GM21619 (cell line): ENCODE data around the gene ZDHHC12.
"Not testable (repeated sequence)": the region's sequence is repeated elsewhere in the genome, so short reads cannot be mapped to it uniquely, and the experiment has no call there.

ENCODE experiments used
- ATAC-seq: cut with Tn5 transposase; IDR thresholded peaks from one replicate; pipeline ENCODE4 v1.9.1; 2021; ENCODE audit not compliant: unreplicated experiment

The ZDHHC12 gene

DNA sequence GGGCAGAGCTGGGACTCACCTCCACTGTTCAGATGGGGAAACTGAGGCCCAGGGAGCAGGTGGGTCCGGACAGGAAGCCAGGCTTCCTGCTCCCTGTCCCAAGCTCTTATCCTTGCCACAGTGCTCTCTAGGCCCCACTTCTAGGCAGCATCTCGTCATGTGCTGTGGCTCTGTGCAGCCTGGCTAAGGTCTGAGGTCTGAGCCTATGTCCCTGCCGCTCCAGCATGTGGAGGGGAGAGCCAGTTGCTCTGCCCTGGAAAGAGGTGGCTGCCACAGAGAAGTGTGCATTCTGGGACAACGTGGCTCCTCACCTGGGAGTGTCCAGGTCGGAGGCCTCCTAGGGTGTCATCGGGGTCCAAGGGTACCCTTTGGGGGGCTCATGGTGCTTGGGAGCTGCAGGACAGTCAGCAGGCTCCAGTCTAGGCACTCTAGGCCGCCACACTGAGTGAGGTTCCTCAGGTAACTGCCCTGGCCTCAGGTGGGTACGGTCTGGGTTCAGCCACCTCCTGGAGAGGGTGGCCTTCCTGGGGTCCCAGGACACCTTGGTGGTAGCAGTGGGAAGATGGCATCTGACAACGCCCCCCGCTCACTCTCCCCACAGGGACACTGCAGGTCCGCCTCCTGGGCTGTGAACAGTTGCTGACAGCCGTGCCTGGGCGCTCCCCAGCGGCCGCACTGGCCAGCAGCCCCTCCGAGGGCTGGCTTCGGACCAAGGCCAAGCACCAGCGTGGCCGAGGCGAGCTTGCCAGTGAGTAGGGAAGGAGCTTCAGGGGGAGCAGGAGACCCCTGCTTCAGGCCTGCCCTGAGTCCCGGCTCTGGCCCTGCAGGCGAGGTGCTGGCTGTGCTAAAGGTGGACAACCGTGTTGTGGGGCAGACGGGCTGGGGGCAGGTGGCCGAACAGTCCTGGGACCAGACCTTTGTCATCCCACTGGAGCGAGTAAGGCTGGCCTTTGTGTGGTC lies 11.2 kb downstream of the ZDHHC12 start:
- ATAC-seq = no peak

DNA sequence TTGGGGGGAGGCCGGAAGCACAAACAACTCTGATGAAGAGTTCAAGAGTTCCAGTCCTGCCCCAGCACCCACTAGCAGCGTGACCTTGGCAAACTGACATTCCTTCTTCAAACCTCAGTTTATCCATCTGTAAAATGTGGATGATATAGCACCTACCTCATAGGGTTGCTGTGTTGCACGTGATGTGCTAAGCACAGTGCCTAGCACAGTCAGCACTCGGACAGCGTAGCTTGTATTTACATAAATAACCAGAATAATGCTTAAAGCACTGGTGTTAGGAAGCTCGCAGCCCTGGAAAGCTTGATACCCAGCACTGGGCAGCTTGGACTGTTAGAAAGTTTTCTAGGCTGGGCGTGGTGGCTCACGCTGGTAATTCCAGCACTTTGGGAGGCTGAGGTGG lies 16.5 kb downstream of the ZDHHC12 start:
- no peak for ATAC-seq

DNA sequence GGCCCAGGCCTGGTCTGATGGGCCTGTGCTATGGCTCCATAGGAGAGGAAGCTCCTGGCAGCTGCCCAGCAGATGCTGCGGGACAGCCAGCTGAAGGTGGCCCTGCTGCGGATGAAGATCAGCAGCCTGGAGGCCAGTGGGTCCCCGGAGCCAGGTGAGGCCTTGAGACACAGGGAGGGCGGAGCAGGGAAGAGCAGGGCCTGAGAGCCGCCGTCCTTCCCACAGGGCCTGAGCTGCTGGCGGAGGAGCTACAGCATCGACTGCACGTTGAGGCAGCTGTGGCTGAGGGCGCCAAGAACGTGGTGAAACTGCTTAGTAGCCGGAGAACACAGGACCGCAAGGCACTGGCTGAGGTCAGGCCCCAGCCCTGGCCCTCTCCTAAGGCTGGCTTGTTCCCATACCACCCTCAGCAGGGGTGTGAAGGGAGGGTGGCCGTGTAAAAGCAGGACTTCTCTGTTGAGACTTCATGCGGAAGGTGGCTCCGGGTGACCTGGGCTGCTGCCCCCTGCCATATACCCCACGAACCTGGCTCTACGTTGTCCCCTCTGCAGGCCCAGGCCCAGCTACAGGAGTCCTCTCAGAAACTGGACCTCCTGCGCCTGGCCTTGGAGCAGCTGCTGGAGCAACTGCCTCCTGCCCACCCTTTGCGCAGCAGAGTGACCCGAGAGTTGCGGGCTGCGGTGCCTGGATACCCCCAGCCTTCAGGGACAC lies 17.1 kb downstream of the ZDHHC12 start:
- ATAC-seq = no peak

DNA sequence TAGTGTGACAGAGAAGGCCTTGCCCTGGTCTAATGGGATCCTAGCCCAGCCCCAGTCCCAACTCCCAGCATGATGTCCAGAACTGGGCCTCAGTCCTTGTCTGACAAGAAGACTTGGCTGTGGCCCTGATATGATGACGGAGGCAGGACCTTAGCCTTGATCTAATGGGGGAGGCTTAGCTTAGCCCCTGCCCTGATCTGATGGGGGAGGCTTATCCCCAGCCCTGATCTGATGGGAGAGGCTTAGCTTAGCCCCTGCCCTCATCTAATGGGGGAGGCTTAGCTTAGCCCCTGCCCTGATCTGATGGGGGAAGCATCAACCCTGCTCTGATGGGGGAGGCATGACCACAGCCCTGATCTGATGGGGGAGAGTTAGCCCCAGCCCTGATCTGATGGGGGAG lies 17.9 kb downstream of the ZDHHC12 start:
- no peak for ATAC-seq

DNA sequence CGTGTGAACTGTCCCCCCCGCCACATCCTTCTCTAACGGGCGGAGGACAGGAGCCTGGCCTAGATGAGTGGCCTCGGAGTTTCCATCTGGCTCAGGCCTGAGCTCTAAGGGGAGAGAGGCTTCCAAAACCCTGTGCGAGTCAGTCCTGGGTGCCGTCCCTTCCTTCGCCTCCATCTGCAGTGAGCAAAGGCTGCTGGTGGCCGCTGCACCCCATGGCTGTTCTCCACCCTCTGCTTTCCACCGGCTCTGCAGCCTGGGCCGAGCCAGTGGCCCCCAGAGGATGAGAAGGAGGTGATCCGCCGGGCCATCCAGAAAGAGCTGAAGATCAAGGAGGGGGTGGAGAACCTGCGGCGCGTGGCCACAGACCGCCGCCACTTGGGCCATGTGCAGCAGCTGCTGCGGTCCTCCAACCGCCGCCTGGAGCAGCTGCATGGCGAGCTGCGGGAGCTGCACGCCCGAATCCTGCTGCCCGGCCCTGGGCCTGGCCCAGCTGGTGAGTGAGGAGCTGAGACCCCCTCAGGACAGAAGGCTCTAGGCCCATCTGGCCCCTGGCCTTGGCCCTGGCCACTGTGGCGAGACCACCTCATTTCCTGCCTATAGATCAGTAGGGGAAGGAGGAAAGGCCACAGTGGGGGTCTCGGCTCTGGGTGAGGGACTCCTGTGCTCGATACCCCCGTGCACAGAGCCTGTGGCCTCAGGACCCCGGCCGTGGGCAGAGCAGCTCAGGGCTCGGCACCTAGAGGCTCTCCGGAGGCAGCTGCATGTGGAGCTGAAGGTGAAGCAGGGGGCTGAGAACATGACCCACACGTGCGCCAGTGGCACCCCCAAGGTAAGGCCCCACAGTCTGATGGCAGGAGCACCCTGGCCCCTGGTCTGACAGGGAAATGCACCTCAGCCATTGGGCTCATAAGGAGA lies 18.6 kb downstream of the ZDHHC12 start:
- no peak for ATAC-seq

DNA sequence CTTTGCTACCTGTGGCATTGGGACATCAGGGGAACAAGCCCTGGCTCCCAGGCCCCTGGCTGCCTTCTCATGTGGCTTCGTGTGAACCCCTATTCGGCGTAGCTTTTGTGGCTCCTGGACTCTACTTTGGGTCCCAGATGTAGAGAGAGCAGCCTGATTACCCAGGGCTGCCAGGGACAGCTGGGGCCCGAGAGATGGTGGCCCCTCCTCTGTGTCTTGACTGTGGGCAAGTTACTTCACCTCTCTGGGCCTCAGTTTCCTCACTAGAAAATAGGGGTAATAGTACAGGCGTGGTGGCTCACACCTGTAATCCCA lies 19.6 kb downstream of the ZDHHC12 start:
- no peak for ATAC-seq

DNA sequence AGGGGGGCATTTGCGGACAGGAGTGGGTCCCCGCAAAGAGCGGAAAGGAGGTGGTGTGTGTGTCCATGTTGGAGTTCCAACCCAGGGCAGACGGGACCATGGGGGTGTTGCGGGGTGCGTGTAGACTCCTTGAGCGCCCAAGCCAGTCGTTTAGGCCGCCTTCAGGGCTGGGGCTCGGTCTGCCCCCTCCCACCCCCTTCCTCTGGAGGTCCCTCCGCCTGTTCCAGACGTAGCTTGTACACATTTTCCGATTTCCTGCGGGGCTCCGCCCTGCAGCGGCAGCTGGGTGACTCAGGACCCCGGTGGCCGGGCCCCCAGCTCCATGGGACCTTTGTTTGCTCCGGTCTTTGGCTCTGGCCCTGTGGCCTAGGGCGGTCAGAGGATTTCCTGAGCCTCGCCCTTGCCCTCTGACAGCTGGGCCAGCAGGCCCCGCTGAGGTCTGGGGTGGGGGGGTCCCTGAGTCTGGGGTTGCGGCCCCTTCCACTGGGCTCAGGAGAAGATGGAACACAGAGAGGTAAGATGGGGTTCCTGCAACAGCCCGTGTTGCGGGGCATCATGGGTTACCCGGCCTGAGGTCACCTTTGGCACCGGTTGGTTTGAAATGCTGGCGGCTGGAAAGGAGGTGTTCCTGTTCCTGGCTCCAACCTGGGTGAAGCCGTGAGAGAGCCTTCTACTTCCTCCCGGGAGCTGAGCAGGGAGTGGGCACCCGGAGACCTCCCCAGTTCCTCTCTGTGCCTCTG lies 20.1 kb downstream of the ZDHHC12 start:
- ATAC-seq = no peak

DNA sequence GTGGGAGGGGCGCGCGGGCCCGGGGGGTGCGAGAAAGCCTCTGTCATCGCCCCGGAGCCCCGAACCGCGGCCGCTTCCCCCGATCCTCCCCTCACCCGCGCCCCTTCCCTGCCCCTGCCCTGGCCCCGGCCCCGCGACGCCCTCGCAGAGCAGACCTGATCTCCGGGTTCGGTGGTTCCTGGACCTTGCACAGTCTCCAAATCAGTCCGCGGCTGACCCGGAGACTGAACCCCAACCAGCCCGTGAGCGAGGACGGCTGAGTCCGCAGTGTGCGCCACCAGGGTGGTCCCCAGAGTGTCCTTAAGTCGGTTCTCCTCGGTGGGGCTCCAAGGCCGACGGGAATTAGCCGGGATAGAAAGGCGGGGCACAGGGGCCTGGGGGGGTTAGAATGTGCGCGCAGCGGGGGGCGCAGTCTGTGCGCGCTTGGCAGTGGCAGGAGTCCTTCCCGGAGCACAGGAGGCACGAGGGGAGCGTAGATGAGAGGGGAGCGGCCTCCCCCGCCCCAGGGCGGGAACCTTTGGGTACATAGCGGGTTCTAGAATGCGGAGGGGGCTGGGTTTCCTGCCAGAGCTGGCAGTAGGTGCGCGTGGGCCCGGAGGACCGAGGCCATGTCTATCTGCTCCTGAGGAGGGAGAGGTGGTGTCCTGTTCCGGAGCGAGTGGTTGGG lies 20.8 kb downstream of the ZDHHC12 start:
- ATAC-seq = peak; percentile 23

DNA sequence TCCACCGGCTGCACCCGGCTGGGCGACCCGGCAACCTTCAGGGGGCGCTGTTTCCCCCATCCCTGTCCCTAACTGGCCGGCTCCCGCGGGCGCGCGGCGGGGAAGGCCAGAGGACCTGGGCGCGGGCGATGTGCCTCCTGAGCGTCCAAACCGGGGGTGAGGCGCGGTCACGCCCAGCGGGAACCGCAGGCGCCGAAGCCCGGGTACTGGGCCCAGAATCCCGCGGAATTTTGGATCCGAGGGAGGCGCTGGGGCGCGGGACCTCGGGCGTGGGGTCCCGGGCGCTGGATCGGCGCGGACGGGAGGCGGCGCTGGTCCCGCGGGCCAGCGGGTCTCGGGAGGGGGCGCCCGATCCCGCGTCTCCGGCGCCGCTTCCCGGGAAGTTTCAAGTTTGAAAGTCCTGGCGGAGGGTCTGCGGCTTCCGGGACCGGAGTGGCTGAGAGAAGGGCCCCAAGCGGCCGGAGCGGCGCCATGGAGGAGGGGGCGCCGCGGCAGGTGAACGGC lies 21.4 kb downstream of the ZDHHC12 start, which contains the start of gene PKN3:
TSS of gene PKN3 (plus strand) at position 59 of the 504 bp plus-strand sequence. CDS start at position 472, 413 bp downstream.
- ATAC-seq = peak; percentile 81

DNA sequence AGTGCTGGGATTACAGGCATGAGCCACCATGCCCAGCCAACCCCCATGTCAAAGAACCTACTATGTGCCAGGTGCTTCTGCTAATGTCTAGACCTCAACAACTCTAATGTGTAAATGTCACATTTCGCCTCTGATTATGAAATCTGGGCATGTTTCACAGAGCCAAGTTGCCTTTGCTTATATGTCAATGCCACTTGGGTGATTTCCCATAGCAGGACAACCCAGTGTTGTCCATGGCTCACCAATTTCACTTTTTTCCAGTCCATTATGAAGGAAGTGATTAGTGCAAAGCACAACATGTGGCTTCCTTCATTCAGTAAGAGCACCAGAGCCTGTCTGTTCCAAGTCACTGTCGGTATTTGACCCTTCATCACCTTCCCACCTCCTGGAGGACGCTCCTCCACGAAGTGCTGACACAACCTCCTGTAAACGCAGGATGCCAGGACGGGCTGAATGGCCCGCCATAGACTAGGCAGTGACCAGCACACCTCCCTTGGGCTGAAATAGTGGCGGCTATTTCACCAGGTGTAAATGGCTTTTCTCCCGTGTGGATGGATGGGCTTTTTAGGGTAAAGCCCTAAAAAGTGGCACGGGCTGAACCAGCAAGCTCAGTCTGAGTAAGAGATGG lies 22.6 kb downstream of the ZDHHC12 start:
- no peak for ATAC-seq

DNA sequence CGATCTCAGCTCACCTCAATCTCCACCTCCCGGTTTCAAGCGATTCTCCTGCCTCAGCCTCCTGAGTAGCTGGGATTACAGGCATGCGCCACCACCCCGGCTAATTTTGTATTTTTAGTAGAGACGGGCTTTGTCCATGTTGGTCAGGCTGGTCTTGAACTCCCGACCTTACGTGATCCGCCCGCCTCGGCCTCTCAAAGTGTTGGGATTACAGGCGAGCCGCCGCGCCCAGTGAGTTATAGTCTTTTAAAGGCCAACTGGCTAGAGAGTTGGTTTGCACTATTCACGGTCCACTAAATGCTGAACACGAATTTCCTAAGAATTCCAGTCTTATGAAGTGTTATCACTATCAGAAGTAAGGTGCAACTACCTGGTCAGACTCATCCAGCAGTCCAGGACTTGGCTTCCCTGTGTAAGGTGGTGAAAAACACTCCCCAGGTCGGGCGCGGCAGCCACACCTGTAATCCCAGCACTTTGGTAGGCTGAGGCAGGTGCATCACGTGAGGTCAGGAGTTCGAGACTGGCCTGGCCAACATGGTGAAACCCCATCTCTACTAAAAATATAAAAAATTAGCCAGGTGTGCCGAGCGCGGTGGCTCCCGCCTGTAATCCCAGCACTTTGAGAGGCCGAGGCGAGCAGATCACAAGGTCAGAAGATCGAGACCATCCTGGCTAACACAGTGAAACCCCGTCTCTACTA lies 24.7 kb downstream of the ZDHHC12 start:
- ATAC-seq = not testable (repeated sequence)

DNA sequence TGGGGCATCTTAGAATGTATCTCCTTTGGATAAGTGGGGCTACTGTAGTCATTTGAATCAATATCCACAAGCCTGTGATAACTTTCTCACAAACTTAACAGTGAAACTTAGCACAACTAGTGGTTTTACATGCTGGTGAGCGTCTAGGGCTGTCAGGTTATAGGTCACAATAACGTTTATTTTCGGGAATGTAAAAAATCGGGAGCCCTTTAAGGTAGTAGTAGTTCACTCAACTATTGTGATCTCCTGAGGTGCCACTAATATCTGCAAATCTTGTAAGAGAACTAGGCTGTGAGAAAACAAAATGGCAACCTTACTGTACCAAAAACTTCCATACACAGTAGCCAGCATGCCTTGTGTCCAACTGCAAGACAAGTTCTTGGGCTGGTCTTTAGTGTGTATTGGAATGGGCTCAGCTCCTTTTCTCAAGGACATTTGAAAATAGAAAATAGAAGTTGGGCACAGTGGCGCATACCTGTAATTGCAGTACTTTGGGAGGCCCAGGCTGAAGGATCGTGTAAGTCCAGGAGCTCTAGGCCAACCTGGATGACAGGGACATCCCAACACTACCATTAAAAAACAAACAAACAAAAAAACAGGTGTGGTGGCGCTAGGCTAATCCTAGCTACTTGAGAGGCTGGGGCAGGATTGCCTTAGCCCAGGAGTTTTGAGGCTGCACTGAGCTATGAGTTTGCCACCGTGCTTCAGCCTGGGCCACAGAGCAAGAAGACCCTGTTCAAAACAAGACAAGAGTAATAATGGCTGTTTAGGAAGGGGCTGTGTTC lies 26.8 kb downstream of the ZDHHC12 start:
- no peak for ATAC-seq

DNA sequence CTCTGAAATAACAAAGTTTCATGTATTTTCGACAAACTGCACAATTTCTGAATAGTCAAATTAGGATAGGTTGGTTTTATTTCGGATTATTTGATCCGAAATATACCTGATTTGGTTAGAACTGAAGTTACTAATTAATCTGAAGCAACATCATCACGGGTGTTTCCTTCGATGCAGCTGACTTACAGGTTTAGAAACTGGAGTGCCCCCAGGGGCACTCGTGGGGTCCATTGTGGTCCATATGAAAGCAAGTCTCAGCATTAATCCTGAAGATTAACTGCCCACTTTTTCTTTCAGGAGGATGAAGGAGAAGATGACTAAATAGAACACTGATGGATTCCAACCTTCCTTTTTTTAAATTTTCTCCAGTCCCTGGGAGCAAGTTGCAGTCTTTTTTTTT lies 29.6 kb downstream of the ZDHHC12 start:
- ATAC-seq = no peak

DNA sequence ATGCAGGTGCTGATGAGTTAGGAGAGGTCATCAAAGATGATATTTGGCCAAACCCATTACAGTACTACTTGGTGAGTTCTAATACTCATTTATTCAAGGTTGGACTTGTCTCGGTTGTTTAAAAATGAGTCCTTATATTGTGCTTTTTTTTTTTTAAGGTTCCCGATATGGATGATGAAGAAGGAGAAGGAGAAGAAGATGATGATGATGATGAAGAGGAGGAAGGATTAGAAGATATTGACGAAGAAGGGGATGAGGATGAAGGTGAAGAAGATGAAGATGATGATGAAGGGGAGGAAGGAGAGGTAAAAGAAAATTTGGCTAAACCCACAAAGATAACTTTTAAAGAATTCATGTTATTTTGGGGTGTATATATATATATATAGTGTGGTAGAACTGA lies 30.2 kb downstream of the ZDHHC12 start:
- ATAC-seq = not testable (repeated sequence)

DNA sequence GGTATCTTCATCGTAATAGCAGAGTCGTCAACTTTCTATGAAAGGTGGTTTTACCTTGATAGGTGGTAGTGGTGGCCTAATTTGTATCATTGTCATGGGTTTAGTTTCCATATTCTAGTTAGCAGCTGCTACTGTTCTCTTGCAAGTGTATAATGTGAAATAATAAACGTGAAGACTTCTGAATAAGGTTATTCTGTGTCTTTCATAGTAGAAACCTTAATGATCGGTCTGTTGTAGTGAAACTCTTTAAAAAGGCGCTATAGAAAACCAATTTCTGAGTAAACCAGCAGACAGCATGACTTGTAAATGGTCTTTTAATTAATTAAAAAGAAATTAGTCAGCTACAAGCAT lies 33.3 kb downstream of the ZDHHC12 start:
- ATAC-seq = no peak

DNA sequence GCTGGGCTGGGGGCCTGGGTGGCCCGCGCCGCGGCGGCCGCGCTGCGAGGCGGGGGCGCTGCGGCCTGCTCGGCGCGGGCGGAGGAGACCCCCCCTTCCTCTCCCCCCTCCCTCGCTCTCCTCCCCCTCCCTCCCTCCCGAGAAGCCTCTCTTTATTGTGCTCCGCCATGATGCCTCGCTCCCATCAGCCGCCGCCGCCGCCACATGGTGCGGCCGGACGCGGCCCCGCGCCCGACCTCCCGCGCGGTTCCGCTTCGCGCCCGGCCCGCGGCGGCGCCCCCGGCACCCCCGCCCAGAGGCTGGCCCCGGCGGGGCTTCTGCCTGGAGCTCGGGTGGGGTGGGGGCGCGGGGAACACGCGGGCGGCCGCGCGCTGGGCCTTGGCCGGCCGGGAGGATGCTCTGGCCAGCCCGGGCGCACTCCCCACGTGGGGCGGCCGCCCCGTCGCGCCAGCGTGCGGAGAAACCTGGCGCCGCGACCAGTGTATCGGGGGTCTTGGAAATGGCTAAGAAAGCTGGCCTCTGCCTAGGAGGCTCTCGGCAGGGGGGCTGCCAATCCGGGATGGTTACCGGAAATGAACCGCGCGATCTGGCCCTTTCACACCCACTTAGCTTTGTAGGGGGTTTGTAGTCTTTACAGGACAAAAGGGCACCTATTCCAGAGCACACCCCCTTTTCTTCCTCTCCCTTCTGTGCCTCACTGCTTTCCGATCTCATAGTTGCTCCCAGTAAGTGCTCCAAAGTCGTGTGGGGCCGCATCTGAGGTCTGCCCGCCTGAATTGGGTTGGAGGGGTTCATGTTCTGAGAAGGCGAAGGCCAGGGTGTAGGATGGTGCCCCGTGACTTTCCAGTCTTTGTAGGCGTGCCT lies 33.9 kb downstream of the ZDHHC12 start:
- ATAC-seq = no peak

DNA sequence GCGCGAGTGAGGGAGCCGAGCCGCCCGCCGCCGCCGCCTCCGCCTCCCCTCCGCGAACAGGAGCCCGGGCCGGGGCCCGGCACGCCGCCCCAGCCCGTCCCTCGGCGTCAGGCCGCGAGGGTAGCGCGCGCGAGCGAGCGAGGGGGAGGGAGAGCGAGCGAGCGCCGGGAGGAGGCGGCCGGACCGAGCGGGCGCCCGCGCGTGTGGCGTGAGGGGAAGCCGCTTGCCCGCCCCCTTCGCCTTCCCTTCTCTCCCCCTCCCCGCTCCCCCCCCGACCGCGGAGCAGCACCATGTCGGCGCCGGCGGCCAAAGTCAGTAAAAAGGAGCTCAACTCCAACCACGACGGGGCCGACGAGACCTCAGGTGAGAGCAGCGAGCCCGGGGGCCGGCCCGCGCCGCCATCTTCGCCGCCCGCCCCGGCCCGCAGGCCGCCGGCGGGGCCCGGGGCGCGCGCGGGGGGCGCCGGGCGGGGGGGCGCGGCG lies 34.6 kb downstream of the ZDHHC12 start:
- ATAC-seq = peak; percentile 8
